Spleen (tissue), 7 donors: ENCODE data around the gene PERM1.

Source experiments
- CTCF ChIP-seq, 11 experiments: fragments of 200-600 bp in 7 of 11; fragments of 450-650 bp in 4 of 11; sonication (generic) in 4 of 11; IDR thresholded peaks in 8 of 11; conservative IDR thresholded peaks in 3 of 11; 1 replicate in 7 of 11; 2 replicates in 4 of 11; pipeline versions ENCODE4 v1.4.0 to v1.8.0; 2016 to 2021; ENCODE audit warnings: antibody characterized with exemption in 11 of 11, inconsistent platforms in 4 of 11, mild to moderate bottlenecking in 1 of 11
- POLR2A ChIP-seq, 3 donors: fragments of 450-650 bp; IDR thresholded peaks; one replicate each; pipeline ENCODE4 v1.5.1; 2017; ENCODE audit warnings: antibody characterized with exemption in 3 of 3, mild to moderate bottlenecking in 1 of 3
- POLR2AphosphoS5 ChIP-seq, 3 donors: sonication (generic); formaldehyde crosslinking; IDR thresholded peaks; one replicate each; pipeline ENCODE4 v1.5.1; 2017; ENCODE audit warnings: antibody characterized with exemption in 3 of 3
- donor health status: DM: no; HTN: no; CAD: no; lungs with moderate emphysema.
- donor health status: DM: no; HTN: no; CAD: no.
- donor health status: DM: no; HTN: no; CAD: no.

GRCh38 chr1:938711-939489 lies 43.0 kb downstream of the PERM1 start:
- TF ChIP-seq CTCF (IDR thresholded peaks at IDR 0.05 in 8 of 11, conservative IDR thresholded peaks at IDR 0.05 in 3 of 11) (no peak), POLR2A (IDR thresholded peaks at IDR 0.05) (no peak), POLR2AphosphoS5 (IDR thresholded peaks at IDR 0.05) (no peak)
